ENCODE data around the gene OVAAL.
"Not testable (repeated sequence)": the region's sequence is repeated elsewhere in the genome, so short reads cannot be mapped to it uniquely, and the experiment has no call there.

- not testable (repeated sequence) for TF ChIP-seq ARID3B (CRISPR knock-in tag; IDR thresholded peaks at IDR 0.05; ENCODE audit: borderline replicate concordance); CTCF (IDR thresholded peaks at IDR 0.05 in 2 of 3, conservative IDR thresholded peaks at IDR 0.05 in 1 of 3; ENCODE audit: insufficient read depth in 2 of 3, low read depth in 1 of 3, low read length in 3 of 3); PHF20 (IDR thresholded peaks at IDR 0.05; ENCODE audit: partially characterized antibody); EZH2 (IDR thresholded peaks at IDR 0.05; ENCODE audit: borderline replicate concordance, low read depth, low read length); MAX (CRISPR knock-in tag; IDR thresholded peaks at IDR 0.05); REST (IDR thresholded peaks at IDR 0.05; ENCODE audit: borderline replicate concordance); REST (CRISPR knock-in tag; IDR thresholded peaks at IDR 0.05; ENCODE audit: low read depth); GABPA (tag; conservative IDR thresholded peaks at IDR 0.05; ENCODE audit: low read depth); TCF7L2 (IDR thresholded peaks at IDR 0.05; ENCODE audit: low read depth, low read length); ZFP1 (CRISPR knock-in tag; IDR thresholded peaks at IDR 0.05); HMGN3 (IDR thresholded peaks at IDR 0.05; ENCODE audit: borderline replicate concordance, extremely low read depth, insufficient read length, low read depth, low read length)
Observed at GRCh38 chr1:180553046-180553445, 5.7 kb upstream of the OVAAL start.
